Effector CD8-positive, alpha-beta T cell (primary cell): ENCODE results near the gene TMC2.
A peak's percentile ranks its signal among the peaks of the same experiment; 100 is the strongest.

Experiments
- DNase-seq: peaks from one replicate; lab custom pipeline; 2025; lab: John Stamatoyannopoulos, UW

The TMC2 gene

DNA sequence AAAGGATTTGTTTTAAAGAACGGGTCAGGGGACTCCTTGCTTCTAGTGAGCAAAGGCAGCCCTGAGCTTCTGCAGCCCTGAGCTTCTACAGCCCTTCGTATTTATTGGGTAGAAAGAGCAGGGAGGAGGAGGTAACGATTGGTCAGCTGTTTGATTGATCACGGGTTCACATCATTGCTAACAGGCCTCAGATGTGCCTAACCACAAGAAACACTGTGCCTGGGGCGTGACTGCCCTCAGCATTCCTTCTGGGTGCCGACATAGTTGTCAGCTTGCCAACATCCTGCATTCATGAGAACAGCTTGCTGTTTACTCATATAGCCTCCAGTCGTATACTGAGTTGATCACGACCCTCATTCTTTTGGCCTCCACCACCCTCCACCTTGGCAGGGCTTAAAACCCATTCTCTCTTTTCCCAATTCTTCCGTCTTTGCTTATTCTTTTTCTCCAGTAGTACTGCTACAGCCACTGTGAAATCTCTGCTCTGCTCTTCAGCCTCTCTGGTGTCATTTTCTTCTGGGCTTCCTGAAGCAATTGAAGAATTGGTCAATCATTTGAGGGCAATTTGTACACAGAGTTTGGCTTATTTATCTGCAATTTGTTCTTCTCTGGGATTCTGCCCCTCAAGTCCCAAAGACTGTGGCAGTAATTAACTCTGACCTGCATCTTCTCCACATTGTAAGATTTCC is 90.6 kb downstream of the TMC2 start:
- no peak for DNase-seq

GRCh38 chr20:2631228-2631627 is 94.9 kb downstream of the TMC2 start:
- no peak for DNase-seq

DNA sequence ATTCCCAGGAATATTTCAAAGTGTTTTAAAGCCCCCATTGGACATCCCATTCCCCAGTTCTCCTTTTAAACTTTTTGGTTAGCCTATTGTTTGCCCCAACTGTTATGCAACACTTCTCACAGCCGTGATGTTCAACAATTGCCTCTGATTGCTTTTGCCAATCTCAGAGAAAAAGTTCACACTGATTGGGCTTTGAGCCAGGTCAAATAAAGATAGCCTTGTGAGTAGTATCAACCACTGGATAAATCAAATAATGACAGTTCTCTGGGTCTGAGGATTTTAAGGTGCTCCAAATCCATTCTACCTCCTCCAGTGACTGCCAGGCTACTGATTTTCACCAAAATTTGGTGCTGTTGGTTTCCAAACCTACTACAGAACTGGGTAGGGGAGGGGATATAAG is 97.0 kb downstream of the TMC2 start:
- DNase-seq: no peak

DNA sequence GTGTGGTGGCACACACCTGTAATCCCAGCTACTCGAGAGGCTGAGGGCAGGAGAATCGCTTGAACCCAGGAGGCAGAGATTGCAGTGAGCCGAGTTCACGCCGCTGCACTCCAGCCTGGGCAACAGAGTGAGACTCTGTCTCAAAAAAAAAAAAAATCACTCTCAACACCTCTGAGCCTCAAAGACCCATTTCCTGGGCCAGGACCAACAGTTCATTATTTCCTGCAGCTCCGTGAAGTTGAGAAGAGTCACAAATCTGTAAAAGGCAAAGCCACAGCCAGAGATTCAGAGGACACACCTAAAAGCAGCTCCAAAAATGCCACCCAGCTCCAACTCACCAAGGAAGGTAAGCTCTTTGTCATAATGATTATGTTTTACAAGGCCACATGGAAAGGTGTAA is 100.9 kb downstream of the TMC2 start:
- no peak for DNase-seq

DNA sequence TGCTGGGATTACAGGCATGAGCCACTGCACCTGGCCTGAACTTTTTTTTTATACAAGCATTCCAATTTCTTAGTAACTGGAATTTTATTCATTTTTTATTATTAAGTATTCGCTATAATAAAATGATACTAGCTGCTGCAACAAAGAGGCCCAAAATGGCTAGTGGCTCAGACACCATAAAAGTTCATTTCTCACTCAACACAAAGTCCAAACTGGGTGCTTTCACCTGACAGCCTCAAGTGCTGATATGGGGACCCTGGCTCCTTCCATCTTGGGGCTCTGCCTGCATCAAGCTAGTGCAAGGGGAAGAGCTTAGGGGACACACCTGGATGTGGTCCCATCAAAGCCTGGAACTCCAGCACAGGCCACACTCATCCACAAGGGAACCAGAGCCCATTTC is 103.9 kb downstream of the TMC2 start:
- DNase-seq: no peak

DNA sequence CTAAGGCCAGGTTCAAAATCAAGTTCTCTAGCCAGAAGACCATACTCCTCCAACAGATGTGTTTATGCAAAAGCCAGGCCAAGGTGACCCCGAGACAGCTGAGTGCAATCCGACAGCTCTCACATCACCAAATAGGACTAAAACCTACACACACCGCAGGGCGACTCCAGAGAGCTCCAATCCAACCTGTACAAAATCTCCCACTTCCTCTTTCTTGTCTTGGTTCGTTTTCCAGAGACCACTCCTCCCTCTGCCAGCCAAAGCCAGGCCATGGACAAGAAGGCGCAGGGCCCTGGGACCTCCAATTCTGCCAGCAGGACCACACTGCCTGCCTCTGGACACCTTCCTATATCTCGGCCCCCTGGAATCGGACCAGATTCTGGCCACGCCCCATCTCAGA is 104.5 kb downstream of the TMC2 start:
- no peak for DNase-seq

GRCh38 chr20:2643708-2644107 is 107.3 kb downstream of the TMC2 start:
- DNase-seq: no peak

DNA sequence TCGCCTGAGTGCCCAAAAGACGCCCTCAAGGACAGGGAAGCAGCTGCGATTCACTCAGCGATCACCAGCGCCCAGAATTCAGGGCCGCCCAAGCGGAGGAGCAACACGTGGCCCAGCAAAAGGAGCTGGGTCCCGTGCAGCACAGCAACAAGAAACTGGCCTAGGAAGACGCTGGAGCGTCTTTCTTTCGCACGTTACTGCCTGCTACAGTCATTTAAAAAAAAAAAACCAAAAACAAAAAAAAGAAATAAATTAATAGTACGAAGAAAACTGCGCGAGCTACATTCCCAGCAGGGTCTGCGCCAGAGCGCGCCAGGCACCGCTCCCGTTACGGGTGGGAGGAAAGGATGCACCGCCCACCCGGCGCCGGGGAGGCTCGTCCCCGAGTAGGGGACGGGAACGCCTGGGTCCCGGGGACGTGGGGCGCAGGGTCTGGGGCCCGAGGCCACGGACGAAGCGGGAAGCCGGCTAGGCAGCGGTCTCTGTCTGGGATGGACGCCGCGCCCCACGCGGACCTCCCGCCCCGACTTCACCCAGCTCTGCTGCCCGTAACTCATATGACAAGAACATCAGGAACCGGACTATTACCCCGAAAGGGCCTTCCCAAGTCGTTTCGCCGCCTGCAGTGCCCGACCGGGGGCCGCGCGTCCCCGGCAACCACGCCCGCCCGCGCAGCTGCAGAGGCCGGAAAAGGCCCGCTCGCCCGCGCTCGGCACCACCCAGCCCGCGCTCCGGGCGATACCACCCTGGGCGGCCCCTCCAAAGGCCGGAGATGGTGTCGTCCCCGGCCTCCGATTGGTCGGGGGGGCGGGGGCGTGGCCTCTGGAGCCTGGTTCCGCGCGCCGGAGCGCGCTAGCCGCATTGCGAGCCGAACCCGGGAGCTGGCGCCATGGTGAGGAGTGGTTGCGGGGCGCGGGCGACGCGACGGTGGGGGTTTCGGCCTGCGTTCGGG is 115.7 kb downstream of the TMC2 start, which contains the start of gene NOP56:
NOP56 (plus strand) TSS at position 861 of the 952 bp plus-strand sequence; CDS start at position 890, 29 bp downstream.
- peak; percentile 93 for DNase-seq

- no peak for DNase-seq
Observed at GRCh38 chr20:2652724-2653555, 116.6 kb downstream of the TMC2 start.

DNA sequence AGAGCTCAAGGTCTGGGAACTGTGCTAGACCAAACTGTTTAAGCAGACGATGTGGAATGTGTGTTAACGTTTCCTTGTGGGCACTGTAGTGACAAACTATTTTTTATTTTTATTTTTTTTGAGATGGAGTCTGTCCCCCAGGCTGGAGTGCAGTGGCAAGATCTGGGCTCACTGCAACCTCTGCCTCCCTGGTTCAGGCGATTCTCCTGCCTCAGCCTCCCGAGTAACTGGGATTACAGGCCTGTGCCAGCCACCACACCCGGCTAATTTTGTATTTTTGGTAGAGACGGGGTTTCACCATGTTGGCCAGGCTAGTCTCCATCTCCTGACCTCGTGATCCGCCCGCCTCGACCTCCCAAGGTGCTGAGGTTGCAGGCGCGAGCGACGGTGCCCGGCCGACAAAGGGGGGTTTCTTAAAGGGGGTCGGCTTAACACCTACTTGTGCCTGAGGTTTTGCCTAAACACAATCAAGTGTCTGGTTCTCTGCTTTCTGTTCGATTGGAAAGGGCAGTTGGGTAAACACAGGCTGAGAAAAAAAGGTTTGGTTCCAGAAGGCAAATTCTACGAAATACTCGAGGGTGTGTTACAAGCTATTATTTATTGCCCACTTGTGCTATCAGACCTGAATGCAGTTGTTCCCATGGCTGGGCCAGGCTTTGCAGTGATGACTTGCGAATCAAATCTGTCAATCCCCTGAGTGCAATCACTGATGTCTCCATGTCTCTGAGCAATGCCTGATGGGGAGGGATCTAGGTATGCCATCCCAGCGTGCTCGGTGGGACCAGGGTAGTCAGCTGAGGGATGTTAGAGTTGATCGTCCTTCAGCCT is 117.4 kb downstream of the TMC2 start:
- DNase-seq: no peak

DNA sequence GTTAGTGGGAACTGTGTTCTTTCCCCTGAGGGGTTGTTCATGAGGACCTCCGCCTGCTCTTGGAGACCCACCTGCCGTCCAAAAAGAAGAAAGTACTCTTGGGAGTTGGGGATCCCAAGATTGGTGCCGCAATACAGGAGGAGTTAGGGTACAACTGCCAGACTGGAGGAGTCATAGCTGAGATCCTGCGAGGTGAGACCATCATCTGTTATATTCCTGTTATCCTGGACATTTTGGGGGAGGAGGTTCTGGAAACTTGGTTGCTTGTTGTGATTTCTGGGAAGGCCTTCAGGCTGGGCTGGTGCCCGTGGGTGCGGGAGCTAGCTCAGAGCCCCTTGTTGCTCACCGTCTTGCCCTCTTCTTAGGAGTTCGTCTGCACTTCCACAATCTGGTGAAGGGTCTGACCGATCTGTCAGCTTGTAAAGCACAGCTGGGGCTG is 118.0 kb downstream of the TMC2 start:
- DNase-seq: no peak

DNA sequence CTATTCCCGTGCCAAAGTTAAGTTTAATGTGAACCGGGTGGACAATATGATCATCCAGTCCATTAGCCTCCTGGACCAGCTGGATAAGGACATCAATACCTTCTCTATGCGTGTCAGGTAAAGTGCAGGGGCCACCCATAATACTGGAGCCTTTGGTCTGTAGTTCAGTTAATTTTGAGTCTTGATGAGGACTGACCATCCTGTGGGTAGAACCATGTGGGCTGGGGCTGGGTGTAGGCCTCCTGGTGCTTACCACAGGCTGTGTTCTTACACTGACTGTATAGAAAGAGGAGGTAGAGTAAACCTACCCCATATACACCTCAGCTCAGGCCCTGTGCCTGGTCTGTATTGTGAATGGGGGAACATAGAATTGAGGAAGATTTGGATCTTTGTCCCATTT is 118.5 kb downstream of the TMC2 start:
- DNase-seq: no peak

DNA sequence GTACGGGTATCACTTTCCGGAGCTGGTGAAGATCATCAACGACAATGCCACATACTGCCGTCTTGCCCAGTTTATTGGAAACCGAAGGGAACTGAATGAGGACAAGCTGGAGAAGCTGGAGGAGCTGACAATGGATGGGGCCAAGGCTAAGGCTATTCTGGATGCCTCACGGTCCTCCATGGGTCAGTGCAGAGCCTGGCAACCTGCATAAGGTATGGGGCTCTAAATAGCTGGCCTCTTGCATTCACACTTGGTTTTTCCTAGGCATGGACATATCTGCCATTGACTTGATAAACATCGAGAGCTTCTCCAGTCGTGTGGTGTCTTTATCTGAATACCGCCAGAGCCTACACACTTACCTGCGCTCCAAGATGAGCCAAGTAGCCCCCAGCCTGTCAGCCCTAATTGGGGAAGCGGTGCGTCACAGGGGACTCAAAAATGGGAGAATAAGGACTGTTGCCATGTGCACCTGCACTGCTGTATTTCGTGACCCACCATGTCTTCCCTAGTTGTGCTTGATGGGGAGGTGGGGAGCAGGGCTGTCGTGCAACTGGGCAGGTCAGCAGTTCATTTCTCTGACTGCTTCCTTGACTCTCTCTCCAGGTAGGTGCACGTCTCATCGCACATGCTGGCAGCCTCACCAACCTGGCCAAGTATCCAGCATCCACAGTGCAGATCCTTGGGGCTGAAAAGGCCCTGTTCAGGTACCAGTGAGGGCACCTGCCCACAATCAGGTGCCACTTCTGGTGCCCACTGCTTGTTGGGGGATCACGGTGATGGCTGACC is 119.2 kb downstream of the TMC2 start:
- DNase-seq: no peak

DNA sequence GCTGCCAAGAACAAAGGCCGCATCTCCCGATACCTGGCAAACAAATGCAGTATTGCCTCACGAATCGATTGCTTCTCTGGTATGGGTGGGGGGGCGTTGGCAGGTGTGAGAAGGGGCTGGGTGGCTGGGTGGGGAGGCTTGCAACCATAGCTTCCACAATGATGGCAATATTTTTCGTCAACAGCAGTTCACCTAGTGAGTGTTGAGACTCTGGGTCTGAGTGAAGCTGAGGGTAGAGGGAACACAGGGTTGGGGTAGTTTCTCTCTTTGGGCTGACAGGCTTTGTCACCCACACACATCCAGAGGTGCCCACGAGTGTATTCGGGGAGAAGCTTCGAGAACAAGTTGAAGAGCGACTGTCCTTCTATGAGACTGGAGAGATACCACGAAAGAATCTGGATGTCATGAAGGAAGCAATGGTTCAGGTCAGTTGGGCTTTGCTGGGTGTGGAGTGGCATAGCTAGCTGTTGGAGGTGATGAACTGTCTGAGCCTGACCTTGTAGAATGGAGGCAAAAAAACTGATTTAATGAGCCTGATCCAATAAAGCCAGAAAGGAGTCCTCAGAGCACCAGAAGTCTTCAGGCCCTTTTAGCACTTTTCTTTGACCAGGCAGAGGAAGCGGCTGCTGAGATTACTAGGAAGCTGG is 120.2 kb downstream of the TMC2 start:
- DNase-seq: no peak

GRCh38 chr20:2657241-2657640 is 120.9 kb downstream of the TMC2 start:
- no peak for DNase-seq

- DNase-seq: no peak
Observed at GRCh38 chr20:2657674-2658073, 121.3 kb downstream of the TMC2 start.

DNA sequence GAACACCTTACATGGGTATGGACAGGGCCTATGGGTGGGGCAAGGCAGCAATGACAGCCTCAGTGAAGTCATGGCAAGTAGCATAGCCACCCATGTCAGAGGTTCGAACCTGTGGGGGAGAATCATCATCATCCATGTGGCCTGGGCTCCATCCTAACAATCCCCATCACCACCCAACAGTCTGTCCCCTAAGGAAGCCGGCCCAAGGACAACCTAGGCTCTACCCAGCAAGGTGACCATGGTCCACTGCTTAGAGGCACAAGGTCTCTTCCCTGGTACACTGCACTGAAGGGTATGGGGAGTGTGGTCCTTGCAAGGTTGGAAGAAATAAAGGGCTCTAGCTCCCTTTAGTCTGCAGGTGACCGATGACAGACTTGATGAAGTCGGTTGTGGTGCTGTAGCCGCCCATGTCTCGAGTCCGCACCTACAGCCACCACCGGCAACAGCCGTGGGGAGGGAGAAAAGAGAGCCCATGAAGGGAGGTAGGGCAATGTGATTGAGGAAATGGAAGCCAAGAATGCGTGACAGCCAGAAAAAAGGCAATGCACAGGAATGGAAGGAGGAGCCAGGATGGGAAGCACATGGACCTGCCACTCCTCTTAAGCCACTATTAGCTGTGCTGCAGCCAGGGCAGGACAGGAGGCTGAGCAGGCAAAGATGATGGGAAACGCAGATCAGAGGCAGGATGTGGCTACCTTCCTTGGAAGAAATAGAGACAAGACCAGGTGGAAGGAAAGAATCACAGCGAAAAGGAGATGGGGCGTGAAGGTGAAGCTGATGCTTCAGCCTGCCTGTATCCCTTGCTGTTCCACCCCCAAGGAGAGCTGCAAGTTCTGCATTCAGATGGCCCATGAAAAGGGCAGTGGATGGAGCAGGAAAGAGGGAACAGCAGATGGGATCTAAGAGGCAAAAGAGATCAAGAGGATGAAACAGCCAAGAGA is 122.3 kb downstream of the TMC2 start:
- no peak for DNase-seq

DNA sequence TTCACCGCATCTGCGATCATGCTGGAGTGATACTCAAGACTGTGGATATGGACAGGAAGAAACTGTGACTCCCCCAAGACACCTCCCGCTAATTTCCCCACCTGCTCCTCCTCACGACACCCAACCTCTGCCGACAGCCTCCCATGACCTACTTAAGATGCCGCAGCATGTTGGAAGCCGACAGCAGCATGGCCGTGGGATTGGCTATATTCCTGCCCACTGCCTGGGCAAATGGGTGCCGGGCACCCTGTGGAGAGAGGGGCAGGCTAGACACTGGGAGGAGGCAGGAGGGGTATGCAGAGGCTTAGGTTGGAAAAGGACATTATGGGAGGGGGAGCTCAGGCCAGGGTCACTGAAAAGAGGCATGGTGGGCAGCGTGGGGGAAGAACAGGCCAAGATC is 123.2 kb downstream of the TMC2 start:
- DNase-seq: no peak

DNA sequence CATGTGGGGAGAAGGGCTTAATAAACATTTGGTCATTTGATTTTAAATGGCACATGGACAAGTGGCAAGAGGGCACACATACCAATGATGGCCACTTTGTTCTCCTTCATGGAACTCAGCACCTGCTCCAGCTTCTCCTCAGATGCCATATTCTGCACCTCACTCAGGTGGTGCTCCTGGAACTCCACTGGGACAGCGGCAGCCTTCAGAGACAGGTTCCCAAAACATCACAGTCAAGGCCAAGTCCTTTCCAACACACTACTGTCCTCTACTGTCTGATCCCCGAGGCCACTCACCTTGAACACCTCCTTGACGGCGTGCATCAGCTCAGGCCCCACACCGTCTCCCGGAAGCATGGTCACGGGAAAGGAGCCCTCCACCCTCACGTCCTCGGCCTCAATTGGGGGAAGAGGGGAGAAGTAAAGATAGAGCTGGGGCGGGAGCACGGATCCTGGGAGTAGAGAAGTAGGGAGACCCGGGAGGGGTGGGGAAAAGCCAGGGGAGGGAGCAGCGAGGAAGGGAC is 127.1 kb downstream of the TMC2 start:
- DNase-seq: no peak
